Fibroblast of mammary gland (primary cell): ENCODE data around the gene F2RL2.

Experiments used
- DNase-seq: peaks from one replicate; pipeline ENCODE4 v3.0.0-alpha.2; 2010; ENCODE audit warnings: low read depth
- H3K4me3 ChIP-seq: 2 replicates; pipeline ENCODE4 v1.5.1; 2011; ENCODE audit warnings: low read depth, mild to moderate bottlenecking, low read length, moderate library complexity; ENCODE audit not compliant: control insufficient read depth
- TF ChIP-seq, protein P1 (sequence below): conservative IDR thresholded peaks from 2 replicates; pipeline ENCODE4 v1.5.1; 2011; ENCODE audit warnings: low read depth, low read length, inconsistent platforms; ENCODE audit not compliant: control insufficient read depth, insufficient read depth

F2RL2 gene

GRCh38 chr5:76625087-76625815 lies 2.0 kb upstream of the F2RL2 start:
- DNase-seq, result no peak

DNA sequence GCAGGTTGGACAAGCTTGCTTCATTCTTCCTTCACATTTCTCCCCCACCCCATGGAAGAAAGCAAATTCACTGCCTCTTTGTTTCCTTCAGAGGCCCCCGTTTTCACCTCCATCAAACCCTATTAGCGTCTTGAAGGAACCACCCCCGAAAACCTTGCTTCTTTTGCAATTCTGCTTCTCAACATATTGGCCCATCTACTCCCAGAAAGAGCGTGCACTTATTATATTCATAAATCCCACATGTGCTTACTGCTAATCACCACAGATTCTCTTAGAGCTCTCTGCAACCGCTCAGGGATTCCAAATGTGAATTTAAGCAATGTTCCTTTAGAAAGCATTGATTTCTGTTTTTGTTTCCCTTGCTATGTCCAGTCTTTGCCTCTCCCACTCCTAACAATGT lies 1.1 kb downstream of the F2RL2 start:
- TF ChIP-seq, protein P1, sequence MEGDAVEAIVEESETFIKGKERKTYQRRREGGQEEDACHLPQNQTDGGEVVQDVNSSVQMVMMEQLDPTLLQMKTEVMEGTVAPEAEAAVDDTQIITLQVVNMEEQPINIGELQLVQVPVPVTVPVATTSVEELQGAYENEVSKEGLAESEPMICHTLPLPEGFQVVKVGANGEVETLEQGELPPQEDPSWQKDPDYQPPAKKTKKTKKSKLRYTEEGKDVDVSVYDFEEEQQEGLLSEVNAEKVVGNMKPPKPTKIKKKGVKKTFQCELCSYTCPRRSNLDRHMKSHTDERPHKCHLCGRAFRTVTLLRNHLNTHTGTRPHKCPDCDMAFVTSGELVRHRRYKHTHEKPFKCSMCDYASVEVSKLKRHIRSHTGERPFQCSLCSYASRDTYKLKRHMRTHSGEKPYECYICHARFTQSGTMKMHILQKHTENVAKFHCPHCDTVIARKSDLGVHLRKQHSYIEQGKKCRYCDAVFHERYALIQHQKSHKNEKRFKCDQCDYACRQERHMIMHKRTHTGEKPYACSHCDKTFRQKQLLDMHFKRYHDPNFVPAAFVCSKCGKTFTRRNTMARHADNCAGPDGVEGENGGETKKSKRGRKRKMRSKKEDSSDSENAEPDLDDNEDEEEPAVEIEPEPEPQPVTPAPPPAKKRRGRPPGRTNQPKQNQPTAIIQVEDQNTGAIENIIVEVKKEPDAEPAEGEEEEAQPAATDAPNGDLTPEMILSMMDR, result no peak
- DNase-seq, result no peak
- H3K4me3 ChIP-seq, result no peak overlapping the region

More at GRCh38 chr5:76625087-76625815, 2.0 kb upstream of the F2RL2 start:
- H3K4me3 ChIP-seq, result no peak overlapping the region
- TF ChIP-seq, protein P1, result no peak

DNA sequence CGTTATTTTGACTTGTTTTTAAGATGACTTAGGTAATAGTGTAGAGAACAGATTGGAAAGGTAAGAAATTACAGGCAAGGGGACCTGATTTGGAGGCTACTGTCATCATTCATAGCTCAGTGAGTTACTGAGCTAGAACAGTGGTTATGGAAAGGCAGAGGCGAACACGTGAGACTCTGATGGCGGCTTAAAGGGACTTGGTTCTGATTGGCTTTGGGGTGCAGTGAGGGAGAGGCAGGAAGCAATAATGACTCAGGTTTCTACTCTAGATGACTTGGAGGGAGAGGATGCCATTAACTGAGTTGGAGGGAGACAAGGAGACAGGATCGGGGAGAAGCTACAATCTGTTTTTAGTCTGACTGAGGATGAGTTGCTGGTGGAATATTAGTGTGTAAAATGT lies 3.0 kb downstream of the F2RL2 start:
- no peak overlapping the region for H3K4me3 ChIP-seq
- DNase-seq, result no peak
- TF ChIP-seq, protein P1, result no peak

DNA sequence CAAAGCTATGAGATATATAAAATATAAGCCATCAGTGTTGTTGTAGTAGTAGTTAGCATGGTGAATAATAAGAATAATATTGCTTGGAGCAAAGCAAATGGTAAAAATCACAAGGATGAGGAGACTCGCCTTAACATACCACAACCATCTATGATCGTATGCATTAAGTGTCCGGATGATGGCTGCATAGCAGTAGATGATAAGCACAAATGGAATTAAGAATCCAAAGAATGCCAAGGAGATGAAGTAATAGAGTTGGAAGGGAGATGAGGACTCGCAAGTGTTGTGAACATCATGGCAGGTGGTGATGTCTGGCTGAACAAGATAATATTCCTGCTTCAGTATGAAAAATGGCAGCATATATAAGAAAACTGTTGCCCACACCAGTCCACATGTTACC lies 5.5 kb downstream of the F2RL2 start:
- DNase-seq, result peak; percentile 49
- H3K4me3 ChIP-seq, result no peak overlapping the region

GRCh38 chr5:76617229-76617628 lies 6.0 kb downstream of the F2RL2 start:
- TF ChIP-seq, protein P1, result no peak
- no peak for DNase-seq
- no peak overlapping the region for H3K4me3 ChIP-seq

More for the DNA sequence above, 5.5 kb downstream of the F2RL2 start:
- TF ChIP-seq, protein P1, result no peak

DNA sequence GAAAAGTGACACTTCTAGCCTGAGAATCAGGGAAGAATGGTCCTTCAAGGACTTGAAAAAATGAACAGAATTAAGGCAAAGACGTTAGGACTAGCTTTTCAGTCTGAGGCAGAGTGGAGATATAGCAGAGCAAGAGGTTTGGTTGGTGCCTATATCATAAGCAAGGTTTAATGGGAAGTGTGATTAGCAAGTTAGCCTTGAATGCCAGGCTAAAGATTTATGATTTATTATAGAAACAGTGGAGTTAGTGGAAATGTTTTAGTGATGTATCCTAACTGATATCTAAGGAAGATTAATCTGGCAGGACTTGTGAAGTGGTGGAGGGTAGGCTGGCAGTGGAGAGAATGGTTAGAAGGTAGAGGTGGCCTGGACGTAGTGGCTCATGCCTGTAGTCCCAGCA lies 7.0 kb downstream of the F2RL2 start:
- TF ChIP-seq, protein P1, result no peak
- DNase-seq, result no peak
- no peak overlapping the region for H3K4me3 ChIP-seq
